GM23338 (cell line): ENCODE results near the gene EYA2.

ENCODE experiments used
- POLR2AphosphoS5 ChIP-seq: IDR thresholded peaks from 2 replicates; pipeline ENCODE4 v1.6.1; 2016; ENCODE audit warnings: antibody characterized with exemption, low read depth
- TF ChIP-seq, protein P1 (sequence below), 2 experiments: fragments of 200-600 bp in 1 of 2; sonication (generic) in 1 of 2; conservative IDR thresholded peaks; 2 replicates each; pipeline versions ENCODE4 v1.5.1 to v1.6.1; 2016 to 2017; ENCODE audit warnings: antibody characterized with exemption in 2 of 2, low read depth in 2 of 2, mild to moderate bottlenecking in 2 of 2, moderate library complexity in 1 of 2

DNA sequence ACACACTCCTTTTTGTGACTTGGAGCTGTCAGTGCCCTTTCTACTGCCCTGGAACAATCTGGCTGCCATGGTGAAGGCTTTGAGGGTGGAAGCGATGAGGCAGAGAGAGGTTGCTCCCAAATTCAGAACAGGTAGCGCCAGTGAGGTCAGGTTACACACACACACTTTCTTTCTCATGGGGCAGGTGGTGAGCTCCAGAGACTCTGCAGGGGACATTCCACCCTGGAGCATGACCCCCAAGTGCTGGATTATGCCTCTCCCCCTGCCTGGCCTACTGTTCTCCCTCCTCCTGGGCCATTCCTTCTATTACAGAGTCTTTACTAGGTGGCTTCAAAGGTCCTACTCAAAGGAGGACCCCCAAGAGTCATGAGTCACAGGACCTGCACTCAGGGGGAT, 98.0 kb downstream of the EYA2 start:
- TF ChIP-seq, protein P1, sequence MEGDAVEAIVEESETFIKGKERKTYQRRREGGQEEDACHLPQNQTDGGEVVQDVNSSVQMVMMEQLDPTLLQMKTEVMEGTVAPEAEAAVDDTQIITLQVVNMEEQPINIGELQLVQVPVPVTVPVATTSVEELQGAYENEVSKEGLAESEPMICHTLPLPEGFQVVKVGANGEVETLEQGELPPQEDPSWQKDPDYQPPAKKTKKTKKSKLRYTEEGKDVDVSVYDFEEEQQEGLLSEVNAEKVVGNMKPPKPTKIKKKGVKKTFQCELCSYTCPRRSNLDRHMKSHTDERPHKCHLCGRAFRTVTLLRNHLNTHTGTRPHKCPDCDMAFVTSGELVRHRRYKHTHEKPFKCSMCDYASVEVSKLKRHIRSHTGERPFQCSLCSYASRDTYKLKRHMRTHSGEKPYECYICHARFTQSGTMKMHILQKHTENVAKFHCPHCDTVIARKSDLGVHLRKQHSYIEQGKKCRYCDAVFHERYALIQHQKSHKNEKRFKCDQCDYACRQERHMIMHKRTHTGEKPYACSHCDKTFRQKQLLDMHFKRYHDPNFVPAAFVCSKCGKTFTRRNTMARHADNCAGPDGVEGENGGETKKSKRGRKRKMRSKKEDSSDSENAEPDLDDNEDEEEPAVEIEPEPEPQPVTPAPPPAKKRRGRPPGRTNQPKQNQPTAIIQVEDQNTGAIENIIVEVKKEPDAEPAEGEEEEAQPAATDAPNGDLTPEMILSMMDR (conservative IDR thresholded peaks at IDR 0.05; ENCODE audit: low read depth in 2 of 2): no peak
- TF ChIP-seq POLR2AphosphoS5: no peak
